Naive B cell (primary cell): ENCODE measurements around the gene PLPPR3. TPM values are rescaled to one million over a fixed set of nuclear protein-coding genes. Genes with fewer than 3 reads are reported as not detected.
"Not testable (repeated sequence)": the region's sequence is repeated elsewhere in the genome, so short reads cannot be mapped to it uniquely, and the experiment has no call there.

ENCODE experiments used
- ATAC-seq, 2 donors: fragments of 150-1000 bp; cut with Tn5 transposase; 2 replicates each; pipeline ENCODE4 v1.10.0; 2021; ENCODE audit warnings: low read depth in 2 of 2, mild to moderate bottlenecking in 2 of 2, moderate library complexity in 2 of 2
- DNase-seq: peaks from one replicate; pipeline ENCODE4 v3.0.0; 2022
- H3K27ac Mint-ChIP-seq, 6 donors: one replicate each; pipeline ENCODE4 v1.8.0; 2020 to 2022; ENCODE audit warnings: mild to moderate bottlenecking in 6 of 6, mixed read lengths in 6 of 6, moderate library complexity in 5 of 6, inconsistent platforms in 2 of 6
- H3K27me3 Mint-ChIP-seq, 3 donors: one replicate each; pipeline ENCODE4 v1.8.0; 2021 to 2022; ENCODE audit warnings: mixed read lengths in 3 of 3, mild to moderate bottlenecking in 1 of 3
- H3K36me3 Mint-ChIP-seq, 2 donors: one replicate each; pipeline ENCODE4 v1.8.0; 2020 to 2022; ENCODE audit warnings: mixed read lengths in 2 of 2, inconsistent platforms in 1 of 2, mild to moderate bottlenecking in 1 of 2
- H3K4me1 Mint-ChIP-seq, 3 donors: one replicate each; pipeline ENCODE4 v1.8.0; 2020 to 2022; ENCODE audit warnings: mixed read lengths in 3 of 3, inconsistent platforms in 1 of 3, mild to moderate bottlenecking in 1 of 3, moderate library complexity in 1 of 3
- H3K4me3 Mint-ChIP-seq, 8 donors: one replicate each; pipeline ENCODE4 v1.8.0; 2020 to 2022; ENCODE audit warnings: mild to moderate bottlenecking in 8 of 8, mixed read lengths in 8 of 8, moderate library complexity in 8 of 8, inconsistent platforms in 2 of 8
- H3K9me3 Mint-ChIP-seq, 7 donors: one replicate each; pipeline ENCODE4 v1.8.0; 2020 to 2022; ENCODE audit warnings: mixed read lengths in 7 of 7, mild to moderate bottlenecking in 5 of 7, inconsistent platforms in 2 of 7, moderate library complexity in 1 of 7
- polyA plus RNA-seq, 6 donors: library from polyadenylated mRNA; unstranded; fragments of 300-500 nt; fragmentation: Illumina TruSeq; gene quantifications; one replicate each; pipeline ENCODE4 v1.2.3, GENCODE V29; 2021; ENCODE audit warnings: low read depth in 6 of 6

PLPPR3 gene
- polyA plus RNA-seq, 6 donors from 2014 or later = not detected

GRCh38 chr19:849195-849594, 27.4 kb upstream of the PLPPR3 start:
- not testable (repeated sequence) for ATAC-seq, H3K4me3 Mint-ChIP-seq, H3K27ac Mint-ChIP-seq, H3K9me3 Mint-ChIP-seq, DNase-seq, H3K36me3 Mint-ChIP-seq
- Mint-ChIP-seq H3K27me3 (peaks cover 13 to 73% (median 47%) of the 10 kb centered on the region in 3 donors), H3K4me1 (peaks cover 5 to 11% (median 9%) of the 10 kb centered on the region in 3 donors)

GRCh38 chr19:848386-848921, 26.7 kb upstream of the PLPPR3 start:
- no peak for ATAC-seq
- H3K4me3 Mint-ChIP-seq = no peak overlapping the region
- peaks cover 0 to 7% of the 10 kb centered on the region in 2 donors for H3K36me3 Mint-ChIP-seq
- H3K27me3 Mint-ChIP-seq = peaks cover 13 to 78% (median 49%) of the 10 kb centered on the region in 3 donors
- no peak overlapping the region for H3K27ac Mint-ChIP-seq
- no peaks in the 10 kb centered on the region for H3K9me3 Mint-ChIP-seq
- DNase-seq = no peak
- H3K4me1 Mint-ChIP-seq = peaks cover 5 to 11% (median 9%) of the 10 kb centered on the region in 3 donors

- no peak for ATAC-seq
- Mint-ChIP-seq H3K36me3 (peaks cover 4 to 14% of the 10 kb centered on the region in 2 donors), H3K27me3 (peaks cover 18 to 81% (median 56%) of the 10 kb centered on the region in 3 donors), H3K4me1 (peaks cover 5 to 13% (median 11%) of the 10 kb centered on the region in 3 donors), H3K9me3 (peaks cover 0 to 4% (median 0%) of the 10 kb centered on the region in 7 donors), H3K27ac (no peak overlapping the region), H3K4me3 (peak overlapping the region in 1 of 8 donors; percentile 70)
- DNase-seq = no peak
These were observed 24.2 kb upstream of the PLPPR3 start for GRCh38 chr19:845707-846521.

GRCh38 chr19:844546-844971, 22.8 kb upstream of the PLPPR3 start:
- Mint-ChIP-seq H3K27me3 (peaks cover 18 to 69% (median 49%) of the 10 kb centered on the region in 3 donors), H3K4me3 (peak overlapping the region in 2 of 8 donors; percentile 36 to 57), H3K27ac (peak overlapping the region in 2 of 6 donors; percentile 75 to 76), H3K9me3 (peaks cover 0 to 4% (median 0%) of the 10 kb centered on the region in 7 donors), H3K36me3 (peaks cover 4 to 14% of the 10 kb centered on the region in 2 donors), H3K4me1 (peaks cover 5 to 13% (median 11%) of the 10 kb centered on the region in 3 donors)
- no peak for DNase-seq
- ATAC-seq = no peak

GRCh38 chr19:843836-844545, 22.2 kb upstream of the PLPPR3 start:
- Mint-ChIP-seq H3K27ac (peak overlapping the region in 2 of 6 donors; percentile 75 to 76), H3K4me3 (peak overlapping the region in 1 of 8 donors; percentile 57), H3K9me3 (peaks cover 0 to 4% (median 0%) of the 10 kb centered on the region in 7 donors), H3K36me3 (peaks cover 4 to 14% of the 10 kb centered on the region in 2 donors), H3K4me1 (peaks cover 5 to 13% (median 11%) of the 10 kb centered on the region in 3 donors), H3K27me3 (peaks cover 18 to 65% (median 49%) of the 10 kb centered on the region in 3 donors)
- ATAC-seq (no peak), DNase-seq (no peak)

- H3K27ac Mint-ChIP-seq = no peak overlapping the region
- peaks cover 0 to 4% (median 0%) of the 10 kb centered on the region in 7 donors for H3K9me3 Mint-ChIP-seq
- peaks cover 5 to 13% (median 11%) of the 10 kb centered on the region in 3 donors for H3K4me1 Mint-ChIP-seq
- peaks cover 4 to 14% of the 10 kb centered on the region in 2 donors for H3K36me3 Mint-ChIP-seq
- peak overlapping the region in 2 of 8 donors; percentile 42 to 50 for H3K4me3 Mint-ChIP-seq
- ATAC-seq (peak in 1 of 2 donors; percentile 47), DNase-seq (no peak)
- peaks cover 18 to 59% (median 46%) of the 10 kb centered on the region in 3 donors for H3K27me3 Mint-ChIP-seq
These were observed 21.6 kb upstream of the PLPPR3 start for GRCh38 chr19:843180-843835.

GRCh38 chr19:842802-843179, 21.0 kb upstream of the PLPPR3 start:
- Mint-ChIP-seq H3K36me3 (peaks cover 4 to 14% of the 10 kb centered on the region in 2 donors), H3K4me3 (peak overlapping the region in 2 of 8 donors; percentile 42 to 50), H3K4me1 (peaks cover 5 to 13% (median 11%) of the 10 kb centered on the region in 3 donors), H3K27me3 (peaks cover 18 to 54% (median 41%) of the 10 kb centered on the region in 3 donors)
- not testable (repeated sequence) for H3K27ac Mint-ChIP-seq, H3K9me3 Mint-ChIP-seq, DNase-seq, ATAC-seq

- ATAC-seq = no peak
- H3K27me3 Mint-ChIP-seq = peaks cover 12 to 52% (median 32%) of the 10 kb centered on the region in 3 donors
- no peak within 1 kb of the TSS for H3K4me3 Mint-ChIP-seq
- H3K9me3 Mint-ChIP-seq = peaks cover 0 to 4% (median 0%) of the 10 kb centered on the region in 7 donors
- no peak for DNase-seq
- H3K4me1 Mint-ChIP-seq = peaks cover 5 to 16% (median 11%) of the 10 kb centered on the region in 3 donors
- H3K36me3 Mint-ChIP-seq = peaks cover 4 to 14% of the 10 kb centered on the region in 2 donors
- H3K27ac Mint-ChIP-seq = peak within 1 kb of the TSS in 1 of 6 donors; percentile 52
These were observed 18.9 kb upstream of the PLPPR3 start, which contains the start of gene PRTN3 for GRCh38 chr19:840519-841206. Gene PRTN3 (plus strand): TSS chr19:840999. CDS start chr19:841009, 10 bp downstream.

- H3K9me3 Mint-ChIP-seq = no peaks in the 10 kb centered on the region
- no peak for ATAC-seq
- H3K27ac Mint-ChIP-seq = no peak overlapping the region
- no peak for DNase-seq
- H3K4me1 Mint-ChIP-seq = peaks cover 0 to 5% (median 2%) of the 10 kb centered on the region in 3 donors
- H3K36me3 Mint-ChIP-seq = no peaks in the 10 kb centered on the region
- peaks cover 5 to 34% (median 10%) of the 10 kb centered on the region in 3 donors for H3K27me3 Mint-ChIP-seq
- no peak overlapping the region for H3K4me3 Mint-ChIP-seq
These were observed 13.6 kb upstream of the PLPPR3 start for GRCh38 chr19:835210-835810.

- H3K27ac Mint-ChIP-seq = no peak overlapping the region
- H3K4me1 Mint-ChIP-seq = peaks cover 0 to 5% (median 4%) of the 10 kb centered on the region in 3 donors
- peaks cover 5 to 38% (median 10%) of the 10 kb centered on the region in 3 donors for H3K27me3 Mint-ChIP-seq
- no peaks in the 10 kb centered on the region for H3K36me3 Mint-ChIP-seq
- H3K4me3 Mint-ChIP-seq = no peak overlapping the region
- H3K9me3 Mint-ChIP-seq = no peaks in the 10 kb centered on the region
- no peak for ATAC-seq
- no peak for DNase-seq
These were observed 12.5 kb upstream of the PLPPR3 start for GRCh38 chr19:834216-834615.

- no peak for ATAC-seq
- DNase-seq = no peak
- H3K27ac Mint-ChIP-seq = no peak overlapping the region
- no peaks in the 10 kb centered on the region for H3K36me3 Mint-ChIP-seq
- H3K4me3 Mint-ChIP-seq = no peak overlapping the region
- H3K9me3 Mint-ChIP-seq = no peaks in the 10 kb centered on the region
- peaks cover 0 to 5% (median 4%) of the 10 kb centered on the region in 3 donors for H3K4me1 Mint-ChIP-seq
- peaks cover 5 to 42% (median 10%) of the 10 kb centered on the region in 3 donors for H3K27me3 Mint-ChIP-seq
These were observed 9.9 kb upstream of the PLPPR3 start for GRCh38 chr19:831407-832369.
